Stomach smooth muscle (tissue), 2 donors: ENCODE data around the gene SGIP1.

Source experiments
- H3K27ac ChIP-seq: one replicate; pipeline ENCODE4 v1.7.0; 2013; ENCODE audit warnings: mild to moderate bottlenecking, low read length, inconsistent platforms
- H3K27me3 ChIP-seq, 2 donors: one replicate each; pipeline ENCODE4 v1.7.0; 2013; ENCODE audit warnings: low read length in 2 of 2; ENCODE audit not compliant: insufficient read depth in 2 of 2, control insufficient read depth in 1 of 2
- H3K36me3 ChIP-seq, 2 donors: one replicate each; pipeline ENCODE4 v1.7.0; 2013; ENCODE audit warnings: low read length in 2 of 2; ENCODE audit not compliant: control insufficient read depth in 2 of 2, insufficient read depth in 2 of 2
- H3K4me1 ChIP-seq: one replicate; pipeline ENCODE4 v1.7.0; 2013; ENCODE audit warnings: low read length; ENCODE audit not compliant: control insufficient read depth, insufficient read depth
- H3K4me3 ChIP-seq, 2 donors: one replicate each; pipeline ENCODE4 v1.7.0; 2013; ENCODE audit warnings: low read length in 2 of 2
- H3K9ac ChIP-seq, 2 donors: one replicate each; pipeline ENCODE4 v1.7.0; 2013; ENCODE audit warnings: low read length in 2 of 2, mild to moderate bottlenecking in 1 of 2
- H3K9me3 ChIP-seq, 2 donors: one replicate each; pipeline ENCODE4 v1.7.0; 2013; ENCODE audit warnings: low read length in 2 of 2; ENCODE audit not compliant: control insufficient read depth in 2 of 2
- donor health status: healthy.
- donor health status: Pancreatic carcinoma.

The SGIP1 gene

DNA sequence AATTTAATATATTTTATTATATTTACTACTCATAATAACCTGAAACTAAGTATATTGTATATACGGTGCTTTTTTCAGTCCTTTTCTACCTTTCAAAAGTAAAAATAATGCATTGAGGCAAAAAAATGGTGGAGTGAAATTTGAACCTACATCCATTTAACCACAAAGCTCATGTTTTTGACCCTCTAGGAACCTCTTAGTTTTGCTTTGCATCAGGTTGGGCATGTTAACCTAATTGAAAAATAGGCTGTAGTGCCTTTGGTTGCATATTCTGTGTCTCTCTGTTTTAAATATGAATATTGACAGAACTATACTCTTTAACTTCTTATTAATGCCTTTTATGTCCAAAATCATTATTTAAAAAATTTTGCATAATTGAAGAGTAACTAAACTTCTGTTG, 3.8 kb downstream of the SGIP1 start:
- Histone ChIP-seq H3K4me1 (peaks cover 6% of the 10 kb centered on the region), H3K36me3 (no peaks in the 10 kb centered on the region), H3K27me3 (no peaks in the 10 kb centered on the region), H3K27ac (no peak overlapping the region), H3K9me3 (no peaks in the 10 kb centered on the region), H3K9ac (no peak overlapping the region), H3K4me3 (no peak overlapping the region)

- Histone ChIP-seq H3K36me3 (no peaks in the 10 kb centered on the region), H3K4me3 (no peak overlapping the region), H3K27me3 (no peaks in the 10 kb centered on the region), H3K9ac (no peak overlapping the region), H3K4me1 (no peaks in the 10 kb centered on the region), H3K9me3 (no peaks in the 10 kb centered on the region), H3K27ac (no peak overlapping the region)
Measured at GRCh38 chr1:66539491-66539890, 5.5 kb downstream of the SGIP1 start.

- Histone ChIP-seq H3K9me3 (no peaks in the 10 kb centered on the region), H3K27ac (no peak overlapping the region), H3K4me1 (peaks cover 6% of the 10 kb centered on the region), H3K9ac (no peak overlapping the region), H3K36me3 (no peaks in the 10 kb centered on the region), H3K4me3 (no peak overlapping the region), H3K27me3 (no peaks in the 10 kb centered on the region)
Measured at GRCh38 chr1:66540434-66541032, 6.6 kb downstream of the SGIP1 start.

DNA sequence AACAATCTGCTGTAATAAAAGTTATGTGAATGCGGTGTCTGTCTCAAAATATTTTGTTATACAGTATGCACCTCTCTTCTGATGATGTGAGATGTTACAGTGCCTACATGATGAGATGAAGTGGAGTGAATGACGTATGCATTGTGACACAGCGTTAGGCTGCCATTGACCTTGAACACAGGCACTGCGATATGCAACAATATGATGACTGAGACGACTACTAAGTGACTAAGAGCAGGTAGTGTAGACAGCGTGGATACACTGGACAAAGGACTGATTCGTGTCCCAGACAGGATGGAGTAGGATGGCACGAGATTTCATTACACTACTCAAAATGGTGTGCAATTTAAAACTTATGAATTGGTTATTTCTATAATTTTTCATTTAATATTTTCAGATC, 8.4 kb downstream of the SGIP1 start:
- Histone ChIP-seq H3K27ac (no peak overlapping the region), H3K27me3 (no peaks in the 10 kb centered on the region), H3K9me3 (no peaks in the 10 kb centered on the region), H3K4me1 (peaks cover 6% of the 10 kb centered on the region), H3K4me3 (no peak overlapping the region), H3K36me3 (no peaks in the 10 kb centered on the region), H3K9ac (no peak overlapping the region)

GRCh38 chr1:66542811-66543767, 9.1 kb downstream of the SGIP1 start:
- Histone ChIP-seq H3K27ac (no peak overlapping the region), H3K27me3 (no peaks in the 10 kb centered on the region), H3K36me3 (no peaks in the 10 kb centered on the region), H3K9ac (no peak overlapping the region), H3K9me3 (no peaks in the 10 kb centered on the region), H3K4me3 (no peak overlapping the region), H3K4me1 (peaks cover 6% of the 10 kb centered on the region)

- H3K27ac ChIP-seq = no peak overlapping the region
- H3K9ac ChIP-seq = no peak overlapping the region
- H3K4me3 ChIP-seq = no peak overlapping the region
- peaks cover 6% of the 10 kb centered on the region for H3K4me1 ChIP-seq
- no peaks in the 10 kb centered on the region for H3K27me3 ChIP-seq
- H3K9me3 ChIP-seq = no peaks in the 10 kb centered on the region
- no peaks in the 10 kb centered on the region for H3K36me3 ChIP-seq
Measured at GRCh38 chr1:66546047-66546810, 12.3 kb downstream of the SGIP1 start.

GRCh38 chr1:66549017-66549416, 15.1 kb downstream of the SGIP1 start:
- Histone ChIP-seq H3K27ac (no peak overlapping the region), H3K36me3 (no peaks in the 10 kb centered on the region), H3K27me3 (no peaks in the 10 kb centered on the region), H3K9me3 (no peaks in the 10 kb centered on the region), H3K4me3 (no peak overlapping the region), H3K4me1 (peaks cover 6% of the 10 kb centered on the region), H3K9ac (no peak overlapping the region)

DNA sequence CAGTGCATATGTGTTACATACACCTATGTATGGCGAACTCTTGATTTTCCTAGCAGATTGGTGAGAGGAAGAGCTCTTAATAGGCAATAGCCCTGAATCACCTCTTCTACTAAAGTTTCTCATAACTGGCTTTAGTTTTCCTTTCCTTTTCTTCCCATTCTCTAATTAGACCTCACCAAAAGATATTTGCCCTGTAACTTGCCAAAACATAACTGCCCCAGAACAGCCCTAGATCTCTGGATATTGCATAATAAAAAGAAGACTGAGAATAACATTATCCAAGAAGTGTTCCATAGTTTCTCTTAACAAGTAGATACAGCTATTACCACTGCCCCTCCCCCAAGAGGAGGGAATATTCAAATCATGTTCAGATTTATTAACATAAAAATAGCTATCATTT, 16.3 kb downstream of the SGIP1 start:
- Histone ChIP-seq H3K9ac (no peak overlapping the region), H3K4me3 (no peak overlapping the region), H3K27me3 (no peaks in the 10 kb centered on the region), H3K36me3 (no peaks in the 10 kb centered on the region), H3K27ac (no peak overlapping the region), H3K9me3 (no peaks in the 10 kb centered on the region), H3K4me1 (peaks cover 3% of the 10 kb centered on the region)

DNA sequence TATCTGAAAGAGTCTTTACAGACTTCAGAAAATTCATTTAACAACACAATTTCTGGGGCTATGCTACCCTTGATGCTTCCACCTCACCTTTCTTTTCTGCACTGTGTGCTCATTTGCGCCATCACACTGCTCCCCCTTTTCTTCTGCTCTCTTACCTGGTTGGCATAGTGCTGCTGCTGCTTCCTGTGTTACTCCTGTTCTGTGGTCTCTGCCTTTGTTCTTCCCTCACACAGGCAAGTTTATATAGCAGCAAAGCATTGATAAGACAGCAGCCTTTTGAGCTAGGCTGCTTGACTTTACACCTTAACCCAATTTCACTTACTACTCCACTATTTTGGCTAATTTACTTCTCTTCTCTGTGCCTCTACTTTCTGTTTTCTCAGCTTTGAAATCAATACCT, 18.3 kb downstream of the SGIP1 start:
- no peak overlapping the region for H3K4me3 ChIP-seq
- H3K9me3 ChIP-seq = no peaks in the 10 kb centered on the region
- no peak overlapping the region for H3K9ac ChIP-seq
- H3K36me3 ChIP-seq = no peaks in the 10 kb centered on the region
- no peaks in the 10 kb centered on the region for H3K27me3 ChIP-seq
- H3K27ac ChIP-seq = no peak overlapping the region
- no peaks in the 10 kb centered on the region for H3K4me1 ChIP-seq

DNA sequence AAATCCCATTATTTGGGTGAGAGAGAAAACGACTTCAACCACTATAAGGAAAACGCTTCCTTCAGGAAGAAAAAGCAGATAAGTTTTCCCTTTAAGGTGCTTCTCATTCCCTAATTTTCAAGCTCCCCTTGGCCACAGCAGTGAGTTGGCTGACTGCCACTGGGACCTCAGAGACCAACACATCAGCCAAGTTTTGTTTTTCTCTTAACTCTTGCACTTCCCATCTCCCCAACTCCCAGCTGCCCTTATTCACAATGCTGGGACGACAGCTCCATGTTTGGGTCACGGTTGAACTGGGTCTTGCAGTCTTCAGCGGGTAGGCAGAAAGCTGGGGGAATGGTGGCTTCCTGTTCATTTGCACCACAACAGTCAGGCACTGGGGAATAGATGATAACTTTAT, 18.9 kb downstream of the SGIP1 start:
- Histone ChIP-seq H3K9me3 (no peaks in the 10 kb centered on the region), H3K4me1 (no peaks in the 10 kb centered on the region), H3K27ac (no peak overlapping the region), H3K4me3 (no peak overlapping the region), H3K9ac (no peak overlapping the region), H3K27me3 (no peaks in the 10 kb centered on the region), H3K36me3 (no peaks in the 10 kb centered on the region)
